SK-N-DZ (cell line): ENCODE measurements around the gene TMEM269.
"Not testable (repeated sequence)": the region's sequence is repeated elsewhere in the genome, so short reads cannot be mapped to it uniquely, and the experiment has no call there.

Experiments used
- DNase-seq: peaks from one replicate; pipeline ENCODE4 v3.0.0-alpha.2; 2015; ENCODE audit warnings: low spot score

Gene TMEM269

DNA sequence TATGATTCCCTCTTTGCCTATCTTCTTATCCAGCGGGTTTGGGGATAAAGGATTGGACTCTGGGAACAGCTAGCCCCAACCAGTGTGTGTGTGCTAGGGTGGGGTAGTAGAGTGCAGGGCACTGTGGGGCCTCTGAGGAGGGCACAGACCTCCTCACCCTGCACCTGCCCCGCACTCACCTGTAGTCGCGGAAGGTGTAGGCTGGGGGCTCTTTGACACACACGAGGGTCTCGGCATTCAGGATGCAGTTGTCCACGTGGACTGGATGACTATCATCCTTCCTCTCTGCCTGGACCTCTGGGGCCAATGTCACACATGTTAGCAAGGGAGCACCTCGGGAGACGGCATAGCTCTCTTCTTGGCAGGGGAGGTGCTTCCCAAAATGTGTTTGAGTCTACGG is 36.8 kb upstream of the TMEM269 start:
- DNase-seq, result no peak

DNA sequence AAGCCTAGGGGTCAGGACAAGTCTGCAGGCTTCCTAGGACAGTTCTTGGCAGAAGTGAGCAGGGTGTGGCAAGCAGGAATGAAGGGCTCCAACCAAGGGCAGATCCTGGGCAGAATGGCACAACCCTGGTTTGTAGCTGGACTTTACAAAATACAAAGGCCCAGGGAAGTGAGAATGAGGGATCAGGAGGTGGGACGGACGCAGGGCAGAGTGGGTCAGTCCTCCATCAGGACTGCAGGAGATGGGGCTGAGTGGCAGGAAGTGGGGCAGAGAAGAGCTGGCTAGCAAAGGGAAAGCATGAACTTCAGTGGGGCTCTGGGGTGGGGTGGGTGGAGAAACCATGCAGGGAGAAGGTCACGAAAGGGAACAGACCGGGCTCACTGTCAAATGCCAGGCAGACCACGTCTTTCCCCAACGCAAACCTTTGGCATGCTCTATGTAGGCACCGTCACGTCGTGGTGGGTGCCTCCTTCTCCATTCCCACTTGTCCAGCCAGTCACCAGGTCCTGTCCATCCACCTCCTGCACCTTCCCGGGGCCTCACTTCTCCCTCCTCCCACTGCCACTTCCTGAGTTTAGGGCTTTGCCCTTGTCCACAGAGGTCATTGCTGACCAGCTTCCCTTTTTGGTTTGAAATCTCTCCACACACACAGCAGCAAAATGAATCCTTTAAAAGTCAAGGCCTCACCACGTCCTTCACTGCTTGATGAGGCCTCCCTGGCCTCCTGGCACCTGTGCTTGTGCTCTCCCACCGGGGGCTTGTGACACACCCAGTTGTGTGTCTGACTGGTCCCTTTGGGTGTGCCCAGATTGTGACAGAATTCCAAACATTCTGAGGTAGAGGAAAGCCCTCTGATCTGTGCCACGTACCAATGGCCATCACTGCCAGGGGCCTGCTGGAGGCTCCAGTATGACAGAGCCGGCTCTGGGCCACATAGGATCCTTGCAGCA is 36.1 kb upstream of the TMEM269 start:
- DNase-seq, result no peak

DNA sequence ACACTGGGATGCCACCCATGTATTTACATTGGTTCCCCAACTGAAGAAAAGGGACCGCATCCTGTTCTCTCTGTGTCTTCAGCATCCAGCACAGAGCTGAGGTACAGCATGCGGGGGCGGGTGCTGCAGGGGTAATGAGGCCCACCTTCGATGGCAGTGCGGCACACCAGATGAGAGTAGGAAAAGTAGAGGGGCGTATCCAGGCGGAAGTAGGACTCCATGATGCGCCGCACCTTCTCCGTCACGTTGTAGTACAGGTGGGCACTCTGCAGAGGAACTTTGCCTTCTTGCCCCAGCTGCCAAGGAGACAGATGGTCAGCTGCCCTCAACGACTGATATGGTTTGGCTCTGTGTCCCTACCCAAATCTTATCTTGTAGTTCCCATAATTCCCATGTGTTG is 34.8 kb upstream of the TMEM269 start:
- DNase-seq, result no peak

DNA sequence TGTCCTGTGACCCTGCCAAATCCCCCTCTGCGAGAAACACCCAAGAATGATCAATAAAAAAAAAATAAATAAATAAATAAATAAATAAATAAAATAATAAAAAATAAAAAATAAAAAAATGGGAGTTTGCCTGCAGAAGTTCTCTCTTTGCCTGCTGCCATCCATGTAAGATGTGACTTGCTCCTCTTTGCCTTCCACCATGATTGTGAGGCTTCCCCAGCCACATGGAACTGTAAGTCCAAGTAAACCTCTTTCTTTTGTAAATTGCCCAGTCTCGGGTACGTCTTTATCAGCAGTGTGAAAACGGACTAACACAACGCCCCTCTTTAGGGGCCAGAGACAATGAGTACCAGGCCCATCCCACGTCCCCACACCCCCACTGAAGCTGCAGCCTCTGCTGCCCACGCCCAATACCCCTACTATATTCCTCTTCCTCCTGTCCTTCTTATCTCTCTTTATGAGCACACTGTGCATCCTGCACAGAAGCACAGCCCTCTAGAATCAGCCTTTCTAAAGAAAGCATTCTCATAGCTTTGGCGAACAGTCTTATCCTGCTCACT is 33.2 kb upstream of the TMEM269 start:
- DNase-seq, result not testable (repeated sequence)

DNA sequence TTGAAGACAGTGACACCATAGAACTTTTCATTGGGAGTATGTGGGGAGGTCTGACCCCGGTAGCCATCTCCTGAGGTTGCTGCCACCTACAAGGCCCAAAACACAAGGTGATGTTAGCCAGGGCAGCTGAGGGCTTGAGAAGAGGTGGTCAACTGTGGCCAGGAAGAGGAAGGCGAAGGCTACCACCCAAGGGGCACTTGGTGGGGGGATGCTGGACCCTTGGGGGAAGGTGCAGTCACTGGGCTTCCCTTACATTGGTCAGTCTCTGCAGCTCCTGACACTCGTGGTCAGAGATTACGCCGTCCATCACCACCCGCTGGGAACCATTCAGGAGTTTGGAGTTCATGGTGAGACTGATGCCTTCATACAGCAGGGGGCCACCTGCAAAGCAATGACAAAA is 32.5 kb upstream of the TMEM269 start:
- DNase-seq, result no peak

DNA sequence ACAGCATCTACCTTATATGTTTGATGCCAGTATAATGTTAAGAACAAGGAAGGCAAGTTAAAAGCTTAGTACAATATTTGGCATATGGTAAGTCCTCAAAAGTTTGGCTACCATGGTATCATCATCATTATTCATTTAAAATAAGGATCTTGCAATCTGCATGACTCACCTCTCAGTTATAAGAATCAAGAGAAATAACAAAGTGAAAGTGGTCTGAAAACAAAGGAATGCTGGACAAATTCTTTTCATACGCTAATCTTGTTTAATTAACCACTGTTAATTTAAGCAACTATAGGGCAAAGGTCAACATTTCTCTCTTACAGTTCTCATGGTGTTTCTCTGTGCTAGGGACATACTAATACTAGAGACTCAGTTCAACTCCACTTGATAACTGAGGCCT is 31.7 kb upstream of the TMEM269 start:
- no peak for DNase-seq

DNA sequence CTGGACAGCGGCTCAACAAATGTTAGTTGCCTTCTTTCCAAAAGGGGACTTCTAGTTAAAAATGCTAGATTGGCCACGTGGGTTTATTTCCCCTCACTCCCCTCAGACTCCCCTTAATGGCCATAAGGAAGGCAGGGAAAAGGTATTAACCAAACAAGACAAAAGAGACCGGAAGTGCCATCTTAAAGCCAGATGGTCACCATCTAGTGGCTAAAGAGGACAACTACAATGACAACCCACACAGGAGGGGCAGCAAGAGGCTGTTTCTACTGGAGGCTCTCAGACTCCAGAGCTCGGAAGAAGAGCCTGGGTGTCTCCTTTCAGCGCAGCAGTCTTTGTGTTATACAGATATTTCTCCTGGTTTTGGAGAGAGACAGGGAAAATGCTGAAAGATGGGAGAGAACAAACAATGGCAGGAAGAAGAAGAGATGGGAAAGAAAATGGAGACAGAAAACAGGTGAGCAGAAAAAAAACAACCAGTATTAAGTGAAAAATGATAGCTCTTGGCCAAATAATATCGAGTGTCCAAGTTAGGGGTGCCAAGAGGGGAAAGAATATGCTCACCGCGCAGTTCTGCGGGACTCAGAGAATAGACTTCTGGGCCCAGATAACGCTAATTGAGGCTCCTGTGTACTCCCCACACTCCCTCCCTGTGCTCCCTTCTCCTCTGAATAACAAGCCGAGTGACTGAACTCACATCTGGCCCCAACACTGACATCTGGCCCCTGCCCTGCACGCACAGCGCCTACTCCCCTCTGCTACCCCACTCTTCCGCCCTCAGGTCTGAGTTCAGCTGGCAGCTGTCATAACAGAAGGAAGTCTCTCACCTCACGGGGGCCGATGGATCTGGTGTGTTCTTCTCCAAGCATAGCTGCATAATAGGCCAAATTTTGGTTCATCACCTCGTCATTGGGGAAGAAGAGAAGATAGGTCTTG is 27.6 kb upstream of the TMEM269 start:
- peak; percentile 67 for DNase-seq

DNA sequence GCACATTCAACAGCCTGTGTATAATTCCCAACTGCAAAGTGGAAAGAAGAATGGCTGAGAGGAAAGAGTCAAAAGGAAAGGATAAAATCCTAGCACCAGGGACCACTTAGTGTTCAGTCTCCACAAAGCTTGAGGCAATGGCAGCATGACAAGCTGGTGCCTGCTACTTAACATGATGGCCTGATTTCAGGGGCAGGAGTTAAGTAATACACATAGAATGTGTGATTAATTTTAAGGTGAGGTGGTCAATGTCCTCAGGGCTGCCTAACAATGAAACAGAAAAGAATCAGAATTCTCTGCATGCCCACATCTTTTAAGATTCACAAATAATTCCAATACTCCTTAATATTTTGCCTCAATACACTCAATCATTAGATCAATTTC is 26.9 kb upstream of the TMEM269 start:
- DNase-seq, result no peak

DNA sequence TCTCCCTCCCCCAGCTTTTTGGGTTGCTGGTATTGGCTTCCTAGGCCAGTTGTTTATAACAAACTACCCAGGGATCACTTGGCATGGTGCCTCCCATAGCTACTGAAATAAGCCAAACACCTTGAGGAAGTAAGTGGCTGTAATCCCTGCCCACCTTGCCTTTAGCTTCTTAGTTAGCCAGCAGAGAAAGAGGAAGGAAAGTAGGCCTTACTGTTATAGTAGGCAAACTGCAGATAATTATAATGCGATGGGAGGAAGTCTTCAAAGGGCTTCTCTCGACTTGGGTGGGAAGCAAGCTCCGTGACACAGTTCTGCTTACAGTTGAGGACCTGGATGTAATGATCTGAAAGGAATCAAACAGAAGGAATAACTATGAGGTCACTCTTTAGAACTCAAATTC is 26.1 kb upstream of the TMEM269 start:
- DNase-seq, result no peak

DNA sequence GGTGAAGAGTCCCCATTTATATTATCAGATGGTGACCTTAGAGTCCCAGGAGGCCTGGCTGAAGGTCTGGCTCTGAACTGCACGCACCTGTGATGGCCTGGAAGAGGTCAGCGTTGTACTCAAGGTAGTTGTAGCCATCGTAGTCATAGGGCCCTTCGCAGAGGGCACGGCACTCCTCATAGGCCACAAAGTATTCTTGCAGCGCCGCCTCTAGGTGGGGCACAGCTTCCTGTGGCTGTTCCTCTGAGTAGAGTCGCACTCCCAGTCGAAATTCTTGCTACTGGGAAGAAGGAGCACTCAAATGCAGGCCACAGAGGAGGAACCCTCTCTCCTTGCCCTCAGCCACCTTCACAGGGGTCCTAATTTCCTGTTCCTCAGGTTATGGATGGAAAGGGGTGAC is 25.7 kb upstream of the TMEM269 start:
- no peak for DNase-seq

DNA sequence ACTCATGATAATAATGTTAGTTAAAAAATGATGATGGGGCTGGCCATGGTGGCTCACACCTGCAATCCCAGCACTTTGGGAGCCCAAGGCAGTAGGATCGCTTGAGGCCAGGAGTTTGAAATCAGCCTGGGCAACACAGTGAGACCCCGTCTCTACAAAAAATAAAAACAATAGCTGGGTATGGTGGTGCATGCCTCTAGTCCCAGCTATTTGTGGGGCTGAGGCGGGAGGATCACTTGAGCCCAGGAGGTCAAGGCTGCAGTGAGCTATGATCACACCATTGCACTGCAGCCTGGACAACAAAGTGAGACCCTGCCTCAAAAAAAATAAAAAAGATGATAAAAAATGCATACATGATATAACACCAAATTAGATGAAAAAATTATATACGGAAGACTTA is 23.2 kb upstream of the TMEM269 start:
- no peak for DNase-seq

DNA sequence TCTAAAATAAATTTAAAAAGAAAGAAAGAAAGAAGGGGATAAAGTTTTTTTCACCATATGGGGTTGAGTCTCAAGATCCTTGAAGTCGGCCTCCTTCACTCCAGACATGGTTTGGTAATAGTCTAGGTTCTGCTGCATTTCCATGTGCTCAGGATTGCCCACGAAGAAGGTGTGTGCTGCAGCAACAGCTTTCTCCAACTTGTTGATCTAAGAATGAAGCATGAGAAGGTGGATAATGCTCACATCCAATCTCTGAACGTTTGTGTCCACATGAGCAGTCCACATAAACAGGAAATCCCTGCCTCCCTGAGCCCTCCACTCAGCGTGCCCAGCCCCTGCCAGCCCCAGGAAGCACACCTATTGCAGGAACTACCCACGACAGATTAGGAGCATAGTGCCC is 22.5 kb upstream of the TMEM269 start:
- no peak for DNase-seq

DNA sequence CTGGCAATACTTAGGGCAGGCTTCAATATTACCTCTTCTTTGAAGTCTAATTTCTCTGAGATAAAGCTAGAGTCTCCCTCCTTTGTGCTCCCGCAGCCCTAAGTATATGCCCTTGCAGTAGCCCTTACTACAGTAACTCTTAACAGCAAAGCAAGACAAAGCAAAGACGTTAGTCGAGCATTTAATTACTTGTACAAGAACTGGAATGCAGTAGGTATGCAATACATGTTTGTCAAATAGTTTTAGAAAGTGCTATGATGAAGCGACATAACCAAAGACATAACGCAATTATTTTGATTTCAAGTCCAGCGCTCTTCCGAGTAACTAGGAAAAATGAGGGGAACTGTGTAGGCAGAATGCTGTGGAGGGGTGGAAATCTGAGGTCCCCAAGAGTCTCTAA is 19.5 kb upstream of the TMEM269 start:
- no peak for DNase-seq

DNA sequence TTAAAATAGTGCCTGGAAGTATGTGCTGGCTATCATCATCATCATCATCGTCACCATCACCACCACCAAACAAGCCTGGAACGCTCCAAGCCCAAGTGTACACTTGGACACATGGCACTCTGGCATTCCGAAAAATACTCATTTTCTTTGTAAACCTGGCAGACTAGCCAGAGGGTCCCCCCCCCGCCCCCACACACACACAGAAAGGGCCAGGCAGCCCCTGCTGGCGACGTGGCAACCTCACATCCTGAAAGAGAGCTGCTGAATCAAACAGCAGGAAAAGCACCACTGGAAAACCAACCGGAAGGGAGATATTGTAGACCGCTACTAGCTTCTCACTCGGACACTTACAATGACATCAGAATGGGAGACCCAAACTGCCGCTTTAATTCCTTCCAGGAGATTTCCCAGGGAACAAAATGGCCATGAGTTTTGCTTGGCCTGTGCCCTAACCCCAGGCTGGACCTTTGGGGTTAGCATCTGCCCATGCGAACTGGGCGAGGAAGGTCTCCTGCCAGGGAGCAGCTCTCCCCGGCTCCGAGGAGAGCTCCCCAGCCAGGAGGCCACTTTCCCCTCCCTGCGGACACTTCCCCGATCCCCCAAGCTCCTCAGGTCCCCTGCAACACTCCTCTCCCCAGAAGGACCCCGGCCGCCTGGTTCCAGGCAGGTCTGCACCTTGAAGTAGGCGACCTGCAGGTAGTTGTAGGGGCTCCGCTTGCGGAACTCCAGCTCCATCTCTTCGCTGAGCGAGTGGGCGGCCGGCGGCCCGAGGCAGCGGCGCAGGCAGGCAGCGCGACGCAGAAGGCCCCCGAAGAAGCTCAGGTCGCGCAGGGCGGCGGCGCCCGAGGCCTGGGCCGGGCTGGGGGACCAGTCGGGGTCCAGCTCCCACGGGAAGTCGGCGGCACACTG is 18.7 kb upstream of the TMEM269 start:
- peak; percentile 76 for DNase-seq

DNA sequence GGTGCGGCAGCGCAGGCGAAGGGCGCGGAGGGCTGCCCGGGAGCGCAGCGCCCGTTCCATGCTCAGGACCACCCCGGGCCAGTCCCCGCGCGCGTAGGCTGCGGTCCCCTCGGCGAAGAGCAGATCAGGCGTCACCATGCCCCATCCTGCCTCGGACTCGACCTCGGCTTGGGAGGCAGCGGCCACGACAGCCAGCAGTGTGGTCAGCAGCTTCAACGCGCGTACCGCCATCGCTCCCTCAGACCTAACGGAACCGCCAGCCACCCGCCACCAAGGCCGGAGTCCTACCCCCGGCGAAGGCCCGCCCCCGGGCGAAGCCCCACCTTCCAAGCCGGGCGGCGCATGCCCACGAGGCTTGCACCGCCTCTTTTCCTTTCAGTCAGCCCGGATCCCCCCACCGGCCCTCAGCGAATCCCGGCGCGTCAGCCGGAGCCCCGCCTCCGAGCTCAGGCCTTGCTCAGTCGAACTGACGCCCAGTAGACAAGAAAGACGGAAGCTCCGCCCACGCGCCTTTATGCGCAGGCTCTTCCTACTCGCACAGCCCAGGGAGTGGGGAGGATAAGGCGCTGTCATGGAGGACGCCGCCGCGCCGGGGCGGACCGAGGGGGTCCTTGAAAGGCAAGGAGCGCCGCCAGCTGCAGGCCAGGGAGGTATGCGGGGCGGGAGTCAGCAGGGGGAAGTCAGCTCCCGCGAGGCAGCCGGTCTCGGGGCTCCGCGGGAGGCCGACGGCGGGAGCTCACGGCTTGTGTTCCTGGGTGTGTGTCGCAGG is 17.9 kb upstream of the TMEM269 start, which contains the start of the genes C1orf50 and P3H1:
Gene C1orf50 (plus strand): TSS at position 509 of the 769 bp plus-strand sequence. CDS start 63 bp downstream, at position 572.
Gene P3H1 (minus strand): TSS at position 288 of the 769 bp plus-strand sequence. CDS start 57 bp downstream, at position 231.
- peak; percentile 98 for DNase-seq

DNA sequence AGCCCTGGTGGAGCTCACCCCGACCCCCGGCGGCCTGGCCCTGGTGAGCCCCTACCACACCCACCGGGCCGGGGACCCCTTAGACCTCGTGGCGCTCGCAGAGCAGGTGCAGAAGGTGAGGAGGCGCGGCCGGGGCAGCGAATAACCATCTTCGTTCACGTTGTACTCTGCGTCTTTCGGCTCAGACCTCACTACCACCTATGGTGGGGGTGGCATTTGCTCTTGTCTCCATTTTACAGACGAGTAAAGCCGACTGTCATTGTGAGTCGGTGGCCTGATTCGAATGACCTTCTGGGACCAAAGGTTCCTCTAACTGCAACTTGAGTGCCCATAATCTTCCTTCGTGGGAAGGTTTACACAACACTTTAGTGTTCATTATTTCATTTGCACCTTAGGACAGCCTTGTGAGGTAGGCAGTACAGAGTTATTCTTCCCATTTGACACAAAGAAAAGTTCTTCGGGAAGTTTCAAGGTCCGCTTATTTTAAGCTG is 17.2 kb upstream of the TMEM269 start:
- no peak for DNase-seq

DNA sequence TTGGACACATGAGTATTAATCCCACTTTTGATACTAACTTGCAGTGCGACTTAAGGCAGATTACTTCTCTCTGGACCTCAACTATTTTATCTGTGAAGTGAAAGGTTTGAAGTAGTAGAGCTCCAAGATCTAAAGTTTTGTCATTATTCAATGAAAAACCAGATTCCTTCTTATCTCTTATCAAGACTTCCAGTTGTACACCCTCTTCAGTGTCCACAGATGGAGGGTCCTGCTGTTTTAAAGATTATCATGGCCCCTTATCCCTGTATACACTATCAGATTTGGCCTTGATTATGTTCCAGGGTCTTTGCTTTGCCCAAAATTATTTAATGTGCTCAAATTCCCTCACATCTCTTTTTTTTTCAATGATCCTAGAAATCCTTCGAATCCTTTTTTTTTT is 16.6 kb upstream of the TMEM269 start:
- DNase-seq, result no peak

DNA sequence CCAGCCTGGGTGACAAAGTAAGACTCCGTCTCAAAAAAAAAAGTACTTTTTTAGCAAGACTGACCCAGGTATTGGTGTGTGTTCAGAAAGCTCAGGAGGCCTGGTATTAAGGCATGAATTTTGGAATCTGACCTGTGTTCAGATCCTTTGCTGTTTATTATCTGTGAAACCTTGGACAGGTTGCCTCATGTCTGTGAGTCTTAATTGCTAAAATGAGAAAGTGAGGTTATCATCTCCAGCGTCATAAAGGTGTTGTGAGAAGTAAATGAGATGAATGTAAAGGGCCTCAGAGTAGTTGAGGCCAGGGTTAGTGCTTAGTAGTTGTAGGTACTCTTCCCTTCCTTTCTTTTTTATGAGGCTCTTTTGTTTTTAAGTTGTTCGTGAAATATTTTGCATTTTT is 15.0 kb upstream of the TMEM269 start:
- no peak for DNase-seq

DNA sequence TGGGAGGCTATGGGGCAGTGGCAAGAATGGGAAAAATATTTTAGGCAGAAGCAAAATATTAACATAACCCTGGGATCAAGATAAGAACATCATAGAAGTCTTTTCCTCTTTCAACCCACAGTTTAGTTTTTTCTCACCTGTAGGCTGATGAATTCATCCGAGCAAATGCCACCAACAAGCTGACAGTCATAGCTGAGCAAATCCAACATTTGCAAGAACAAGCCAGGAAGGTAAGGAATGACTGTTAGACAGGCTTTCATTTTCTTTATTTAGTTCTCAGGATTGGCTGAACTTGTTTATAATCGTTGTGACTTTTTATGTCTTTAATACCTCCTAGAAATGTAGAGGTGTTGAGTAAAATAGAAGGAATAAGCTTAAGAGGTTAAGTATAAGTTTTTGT is 11.4 kb upstream of the TMEM269 start:
- DNase-seq, result no peak
